CD1c-positive myeloid dendritic cell (primary cell): Measurements from ENCODE around the gene DLG2.
"Not testable (repeated sequence)": the region's sequence is repeated elsewhere in the genome, so short reads cannot be mapped to it uniquely, and the experiment has no call there.

Experiments used
- DNase-seq: peaks from one replicate; pipeline ENCODE4 v3.0.0-alpha.2; 2016; ENCODE audit errors: extremely low spot score

Gene DLG2

GRCh38 chr11:84788220-84788619 is 838.9 kb downstream of the DLG2 start:
- DNase-seq: no peak

GRCh38 chr11:84784158-84784557 is 843.0 kb downstream of the DLG2 start:
- not testable (repeated sequence) for DNase-seq

GRCh38 chr11:84780689-84781293 is 846.4 kb downstream of the DLG2 start:
- no peak for DNase-seq

- DNase-seq: no peak
These were observed 851.6 kb downstream of the DLG2 start for GRCh38 chr11:84775503-84775902.

GRCh38 chr11:84763931-84764330 is 863.2 kb downstream of the DLG2 start:
- DNase-seq: no peak

- no peak for DNase-seq
These were observed 869.4 kb downstream of the DLG2 start for GRCh38 chr11:84757711-84758110.

GRCh38 chr11:84751371-84751770 is 875.8 kb downstream of the DLG2 start:
- no peak for DNase-seq

GRCh38 chr11:84747871-84748270 is 879.3 kb downstream of the DLG2 start:
- no peak for DNase-seq

- no peak for DNase-seq
These were observed 887.1 kb downstream of the DLG2 start for GRCh38 chr11:84740050-84740449.

- DNase-seq: no peak
These were observed 902.9 kb downstream of the DLG2 start for GRCh38 chr11:84724256-84724655.

GRCh38 chr11:84722583-84723108 is 904.5 kb downstream of the DLG2 start:
- no peak for DNase-seq

- DNase-seq: no peak
These were observed 905.6 kb downstream of the DLG2 start for GRCh38 chr11:84721561-84721961.

- peak; percentile 26 for DNase-seq
These were observed 906.3 kb downstream of the DLG2 start for GRCh38 chr11:84720706-84721402.

- DNase-seq: no peak
These were observed 907.1 kb downstream of the DLG2 start for GRCh38 chr11:84719935-84720577.

- DNase-seq: peak; percentile 19
These were observed 912.8 kb downstream of the DLG2 start for GRCh38 chr11:84714316-84714780.

GRCh38 chr11:84691830-84692229 is 935.3 kb downstream of the DLG2 start:
- DNase-seq: no peak

- no peak for DNase-seq
These were observed 939.7 kb downstream of the DLG2 start for GRCh38 chr11:84687433-84687832.

GRCh38 chr11:84686716-84687115 is 940.4 kb downstream of the DLG2 start:
- DNase-seq: no peak

- DNase-seq: no peak
These were observed 941.2 kb downstream of the DLG2 start for GRCh38 chr11:84685976-84686375.

- DNase-seq: no peak
These were observed 942.0 kb downstream of the DLG2 start for GRCh38 chr11:84685149-84685548.

- no peak for DNase-seq
These were observed 945.7 kb downstream of the DLG2 start for GRCh38 chr11:84681456-84681855.

- no peak for DNase-seq
These were observed 951.6 kb downstream of the DLG2 start for GRCh38 chr11:84675396-84676025.
